Suprapubic skin (tissue), 4 donors: Measurements from ENCODE around the gene CHD2.

Source experiments
- EP300 ChIP-seq: sonication (generic); formaldehyde crosslinking; IDR thresholded peaks from one replicate; pipeline ENCODE4 v1.6.1; 2017; ENCODE audit warnings: antibody characterized with exemption
- POLR2A ChIP-seq, 2 donors: fragments of 450-650 bp; IDR thresholded peaks; one replicate each; pipeline ENCODE4 v1.6.1; 2017; ENCODE audit warnings: antibody characterized with exemption in 2 of 2, mild to moderate bottlenecking in 2 of 2, moderate library complexity in 2 of 2
- POLR2AphosphoS5 ChIP-seq, 3 donors: sonication (generic); formaldehyde crosslinking; IDR thresholded peaks; one replicate each; pipeline ENCODE4 v1.6.1; 2017; ENCODE audit warnings: antibody characterized with exemption in 3 of 3
- TF ChIP-seq, protein P1 (sequence below), 2 donors: fragments of 200-600 bp in 1 of 2; fragments of 450-650 bp in 1 of 2; sonication (generic) in 1 of 2; IDR thresholded peaks; one replicate each; pipeline ENCODE4 v1.5.1; 2016 to 2019; ENCODE audit warnings: antibody characterized with exemption in 2 of 2, mild to moderate bottlenecking in 1 of 2, moderate library complexity in 1 of 2

DNA sequence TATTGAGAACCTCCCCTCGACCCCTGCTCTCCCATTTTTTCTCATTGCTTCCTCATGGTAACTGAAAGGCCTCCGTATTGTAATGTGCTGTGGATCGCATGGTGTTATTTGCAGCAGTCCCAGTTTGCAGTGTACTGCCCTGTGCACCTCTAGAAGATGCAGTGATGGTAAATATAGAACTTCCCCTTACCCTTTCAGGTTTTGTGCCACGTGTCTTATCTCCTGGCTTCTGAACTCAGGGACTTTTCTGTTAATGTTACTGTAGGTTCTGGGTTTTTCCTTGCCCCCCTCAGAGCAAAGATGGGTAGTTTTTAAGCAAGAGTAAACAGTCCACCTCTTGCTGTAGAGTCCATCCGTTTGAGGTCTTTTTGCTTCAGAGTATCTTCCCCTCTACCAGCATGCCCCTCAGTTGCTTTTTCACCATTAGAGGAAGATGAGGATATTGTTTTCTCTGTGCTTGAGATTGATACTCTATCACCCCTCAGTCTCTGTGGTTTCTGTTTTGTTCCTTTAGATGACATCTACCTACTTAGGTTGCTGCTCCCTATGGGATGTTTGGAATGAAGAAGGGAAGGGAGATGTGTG is 22.4 kb downstream of the CHD2 start:
- TF ChIP-seq, protein P1, sequence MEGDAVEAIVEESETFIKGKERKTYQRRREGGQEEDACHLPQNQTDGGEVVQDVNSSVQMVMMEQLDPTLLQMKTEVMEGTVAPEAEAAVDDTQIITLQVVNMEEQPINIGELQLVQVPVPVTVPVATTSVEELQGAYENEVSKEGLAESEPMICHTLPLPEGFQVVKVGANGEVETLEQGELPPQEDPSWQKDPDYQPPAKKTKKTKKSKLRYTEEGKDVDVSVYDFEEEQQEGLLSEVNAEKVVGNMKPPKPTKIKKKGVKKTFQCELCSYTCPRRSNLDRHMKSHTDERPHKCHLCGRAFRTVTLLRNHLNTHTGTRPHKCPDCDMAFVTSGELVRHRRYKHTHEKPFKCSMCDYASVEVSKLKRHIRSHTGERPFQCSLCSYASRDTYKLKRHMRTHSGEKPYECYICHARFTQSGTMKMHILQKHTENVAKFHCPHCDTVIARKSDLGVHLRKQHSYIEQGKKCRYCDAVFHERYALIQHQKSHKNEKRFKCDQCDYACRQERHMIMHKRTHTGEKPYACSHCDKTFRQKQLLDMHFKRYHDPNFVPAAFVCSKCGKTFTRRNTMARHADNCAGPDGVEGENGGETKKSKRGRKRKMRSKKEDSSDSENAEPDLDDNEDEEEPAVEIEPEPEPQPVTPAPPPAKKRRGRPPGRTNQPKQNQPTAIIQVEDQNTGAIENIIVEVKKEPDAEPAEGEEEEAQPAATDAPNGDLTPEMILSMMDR (IDR thresholded peaks at IDR 0.05), result no peak
- TF ChIP-seq POLR2A (IDR thresholded peaks at IDR 0.05) (no peak), EP300 (no peak), POLR2AphosphoS5 (IDR thresholded peaks at IDR 0.05) (no peak)
